GM18873 (cell line): Measurements from ENCODE around the gene HPSE2.
"Not testable (repeated sequence)": the region's sequence is repeated elsewhere in the genome, so short reads cannot be mapped to it uniquely, and the experiment has no call there.

Source experiments
- ATAC-seq: cut with Tn5 transposase; IDR thresholded peaks from one replicate; pipeline ENCODE4 v1.9.1; 2021; ENCODE audit warnings: mild to moderate bottlenecking, moderate library complexity, moderate number of reproducible peaks; ENCODE audit not compliant: unreplicated experiment, low FRiP score

HPSE2 gene

DNA sequence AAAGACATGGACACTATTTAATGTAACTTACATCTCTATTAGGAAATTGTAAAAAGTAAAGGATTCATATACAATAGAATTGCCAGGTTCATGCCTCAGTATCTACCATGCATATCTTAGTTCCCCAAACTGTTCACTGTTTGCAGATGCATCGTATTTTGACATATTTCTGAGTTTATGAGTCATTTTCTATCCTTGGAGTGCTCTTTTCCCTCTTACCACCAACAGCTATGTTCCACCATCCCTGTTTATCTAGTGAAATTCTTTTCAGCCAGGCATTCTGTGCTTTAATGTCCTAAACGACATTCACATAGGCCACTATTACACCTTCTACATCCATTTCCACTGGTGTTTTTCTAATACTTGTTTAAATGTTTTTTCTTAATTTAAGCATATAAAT lies 649.6 kb downstream of the HPSE2 start:
- ATAC-seq, result no peak

DNA sequence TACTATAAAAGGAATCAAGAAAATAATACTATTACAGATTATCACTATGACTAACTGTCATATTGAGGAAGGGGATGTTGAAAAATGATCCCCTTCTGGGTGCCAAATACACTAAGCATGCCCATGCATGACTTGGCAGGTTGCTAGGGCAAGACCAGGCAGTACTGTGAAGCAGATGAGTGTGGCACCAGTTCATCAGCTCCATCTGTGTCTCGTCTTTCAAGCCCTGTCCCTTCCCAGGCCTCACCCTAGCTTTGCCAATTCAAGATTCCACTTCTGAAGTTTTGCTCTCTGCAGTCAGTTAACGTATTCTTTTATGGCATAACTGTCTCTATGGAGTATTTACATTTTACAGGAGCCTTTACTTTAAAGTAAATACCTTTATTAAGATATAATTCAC lies 653.3 kb downstream of the HPSE2 start:
- ATAC-seq, result no peak

DNA sequence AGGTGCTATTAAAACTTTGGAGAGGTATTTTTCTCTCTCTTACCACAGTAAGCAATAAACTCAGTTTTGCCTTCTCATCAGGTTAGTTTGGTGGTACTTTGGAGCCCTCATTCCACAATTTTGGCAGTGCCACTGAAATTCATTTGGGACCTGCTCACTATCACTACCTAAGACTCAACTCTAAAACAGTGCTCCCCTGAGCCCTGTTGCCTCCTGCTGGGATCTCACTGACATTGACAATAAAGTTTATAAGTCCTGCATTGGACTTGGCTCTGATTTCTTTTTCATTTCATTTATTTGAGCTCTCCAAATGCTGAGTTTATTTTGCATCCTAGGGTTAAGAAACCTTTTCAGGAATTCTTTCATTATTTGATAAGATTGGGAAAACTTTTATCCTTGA lies 658.1 kb downstream of the HPSE2 start:
- no peak for ATAC-seq

DNA sequence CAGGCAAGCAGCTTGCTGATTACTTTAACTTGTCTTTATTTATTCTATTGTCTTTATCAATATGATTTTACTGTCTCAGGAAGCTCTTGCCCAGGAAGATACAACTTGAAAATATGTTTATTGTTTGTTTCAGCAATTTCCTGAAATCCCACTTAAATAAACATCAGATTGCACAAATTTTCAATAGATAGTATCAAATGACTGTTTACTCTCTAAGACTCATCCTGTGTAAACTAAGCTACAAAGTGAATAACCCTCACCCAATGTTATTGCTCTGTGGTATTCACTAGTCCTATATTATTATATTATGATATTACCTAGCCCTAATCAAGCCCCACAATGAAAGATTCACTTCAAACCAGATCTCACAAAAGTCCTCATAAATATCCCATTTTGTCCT lies 658.5 kb downstream of the HPSE2 start:
- no peak for ATAC-seq

DNA sequence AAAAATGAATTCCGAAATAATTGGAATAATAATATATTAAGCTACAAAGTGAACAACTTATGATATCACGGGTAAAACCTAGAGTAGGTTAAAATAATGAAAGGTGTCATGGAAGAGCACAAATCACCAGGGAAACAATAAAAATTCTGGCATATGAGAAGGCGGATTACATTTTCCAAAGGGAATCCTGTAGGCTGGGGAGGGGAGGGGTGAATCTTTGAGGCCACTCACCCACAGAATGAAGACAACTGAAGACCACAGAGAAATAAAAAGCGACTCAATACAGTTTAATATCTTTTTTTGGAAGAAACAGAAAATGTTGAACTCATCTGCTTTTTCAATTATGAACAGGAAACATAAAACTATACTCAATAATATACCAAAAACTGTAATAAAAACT lies 659.6 kb downstream of the HPSE2 start:
- ATAC-seq, result no peak

DNA sequence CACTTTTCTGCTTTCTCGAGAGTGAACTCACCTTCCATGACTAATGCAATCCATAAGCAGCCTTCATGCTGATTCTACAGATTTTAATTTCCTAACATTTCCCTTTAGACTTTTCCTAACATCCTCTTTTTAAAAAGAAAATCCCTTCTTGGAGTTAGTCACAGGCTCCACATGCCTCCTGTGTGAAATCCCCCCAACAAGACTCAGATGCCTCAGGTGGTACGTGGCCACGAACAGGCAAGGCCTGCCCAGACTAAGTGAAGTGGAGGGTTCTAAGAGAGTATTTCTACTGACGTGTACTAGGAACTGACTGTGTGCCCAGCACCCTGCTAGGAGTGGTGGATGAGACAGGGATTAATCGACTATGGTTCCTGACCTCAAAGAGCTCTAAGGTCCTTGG lies 663.1 kb downstream of the HPSE2 start:
- ATAC-seq, result no peak

DNA sequence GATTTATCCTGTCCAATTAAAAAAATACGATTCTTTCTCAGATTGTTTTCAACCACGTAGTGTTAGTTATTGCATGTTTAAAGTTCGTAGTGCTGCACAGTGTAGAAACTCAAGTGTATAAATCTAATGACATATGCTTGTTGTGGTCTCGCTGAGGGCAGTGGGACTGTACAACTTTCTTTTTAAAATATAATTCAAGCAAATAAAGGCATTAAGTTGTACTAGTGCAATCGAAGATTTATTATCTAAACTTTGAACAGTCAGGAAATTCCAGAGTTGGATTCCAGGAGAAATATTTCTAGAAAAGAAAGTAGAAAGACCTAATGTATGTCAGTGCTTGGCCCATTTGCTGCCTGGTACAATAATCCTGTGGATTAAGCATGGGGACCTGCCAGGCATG lies 664.8 kb downstream of the HPSE2 start:
- ATAC-seq, result no peak

DNA sequence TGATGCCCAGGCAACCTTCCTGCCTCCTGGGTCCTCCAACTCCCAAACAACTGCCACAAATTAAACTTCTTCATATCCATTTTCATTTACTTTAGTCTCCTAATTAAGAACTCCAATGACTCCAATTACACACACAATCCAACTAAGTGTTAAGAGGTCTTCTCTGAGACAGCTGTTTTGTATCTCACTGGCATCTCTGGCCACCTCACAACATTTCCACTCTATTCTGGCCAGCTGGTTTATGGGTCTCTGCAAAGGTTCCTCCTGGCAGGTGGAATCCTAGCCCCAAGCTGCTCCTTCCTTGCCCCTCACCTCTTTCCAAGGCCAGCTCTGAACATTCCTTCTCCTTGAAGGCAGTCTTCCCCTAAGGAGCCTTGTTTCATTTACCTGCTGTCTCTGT lies 665.8 kb downstream of the HPSE2 start:
- no peak for ATAC-seq

DNA sequence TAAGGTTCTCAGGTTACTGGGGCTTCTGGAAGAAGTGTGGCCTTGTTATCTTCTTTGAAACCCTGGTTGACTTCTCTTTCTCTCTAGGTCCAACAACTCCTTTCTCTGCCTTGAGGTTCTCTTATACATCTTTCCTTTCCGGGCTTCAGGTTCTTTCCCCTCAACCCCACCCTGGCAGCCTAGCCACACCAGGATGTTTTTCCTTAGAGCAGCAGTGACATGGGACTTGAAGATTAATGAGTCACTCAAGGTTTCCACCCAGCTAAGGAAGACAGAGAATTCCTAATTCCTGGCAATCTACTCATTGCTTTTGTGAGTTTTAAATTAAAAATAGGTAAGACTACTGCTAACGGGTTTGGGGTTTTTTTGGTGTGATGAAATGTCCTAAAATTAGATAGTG lies 667.1 kb downstream of the HPSE2 start:
- ATAC-seq, result no peak

DNA sequence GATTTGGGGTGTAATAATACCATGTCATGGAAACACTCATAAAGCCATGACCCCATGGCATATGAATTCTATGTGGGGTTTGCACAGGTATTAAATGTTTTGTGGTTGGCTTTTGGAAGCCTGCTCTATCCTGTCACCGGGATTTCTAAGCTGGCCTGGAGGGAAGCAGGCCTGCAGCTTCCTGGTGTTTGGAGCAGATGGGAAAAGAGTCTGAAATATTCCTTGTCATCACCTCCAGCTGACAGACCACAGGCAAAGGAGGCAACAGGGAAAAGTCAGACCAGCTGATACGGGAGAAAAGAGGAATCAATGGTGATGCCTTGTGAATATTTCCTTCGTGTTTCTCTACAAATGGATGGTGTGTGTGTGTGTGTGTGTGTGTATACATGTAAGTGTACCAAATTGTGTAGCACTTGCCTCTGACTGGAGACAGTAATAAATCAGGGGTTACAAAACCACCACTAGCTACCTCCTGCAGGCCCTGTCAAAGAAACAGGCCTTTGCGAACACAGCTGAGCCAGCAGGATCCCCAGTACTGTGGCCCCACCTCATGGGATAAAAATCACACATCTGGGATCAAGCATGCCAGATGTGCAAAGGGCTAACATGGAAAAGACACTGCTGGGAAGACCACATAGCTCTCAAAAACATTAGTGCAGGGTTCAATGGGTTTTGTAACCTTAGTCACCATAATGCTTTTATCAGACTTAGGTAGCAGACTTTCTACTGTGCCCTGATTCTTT lies 668.1 kb downstream of the HPSE2 start:
- ATAC-seq, result no peak

DNA sequence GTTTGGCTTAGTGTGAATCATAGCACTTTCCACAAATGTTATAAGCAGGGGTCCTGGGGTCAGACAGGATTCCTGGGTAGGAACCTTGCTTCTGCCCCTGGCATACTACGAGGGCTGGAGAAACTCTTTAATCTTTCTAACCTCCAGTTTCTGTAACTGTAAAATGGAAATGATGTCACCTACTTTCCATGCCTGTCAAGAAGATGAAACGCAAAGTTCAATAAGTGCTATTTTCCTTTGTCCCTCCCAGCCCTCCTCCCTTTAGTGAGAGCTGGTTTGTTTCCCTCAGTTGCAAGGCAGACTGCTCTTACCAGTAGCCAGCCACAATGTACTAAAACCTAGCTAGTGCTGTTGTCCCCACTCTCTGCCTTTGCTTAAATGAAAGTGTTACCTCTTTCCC lies 671.8 kb downstream of the HPSE2 start:
- ATAC-seq, result no peak

DNA sequence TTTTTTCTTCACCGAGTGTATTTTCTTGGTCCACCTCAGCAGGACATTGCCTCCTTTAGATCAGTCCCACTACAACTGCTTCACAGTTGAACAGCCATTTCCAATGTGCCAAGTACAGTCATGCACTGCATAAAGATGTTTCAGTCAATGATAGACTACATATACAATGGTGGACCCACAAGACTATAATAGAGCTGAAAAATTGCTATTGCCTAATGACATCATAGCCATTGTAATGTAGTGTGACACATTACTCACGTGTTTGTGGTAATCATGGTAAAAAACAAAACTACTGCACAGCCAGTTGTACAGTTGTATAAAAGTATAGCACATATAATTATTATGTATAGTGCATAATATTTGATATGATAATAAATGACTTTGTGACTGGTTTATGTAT lies 675.1 kb downstream of the HPSE2 start:
- no peak for ATAC-seq

DNA sequence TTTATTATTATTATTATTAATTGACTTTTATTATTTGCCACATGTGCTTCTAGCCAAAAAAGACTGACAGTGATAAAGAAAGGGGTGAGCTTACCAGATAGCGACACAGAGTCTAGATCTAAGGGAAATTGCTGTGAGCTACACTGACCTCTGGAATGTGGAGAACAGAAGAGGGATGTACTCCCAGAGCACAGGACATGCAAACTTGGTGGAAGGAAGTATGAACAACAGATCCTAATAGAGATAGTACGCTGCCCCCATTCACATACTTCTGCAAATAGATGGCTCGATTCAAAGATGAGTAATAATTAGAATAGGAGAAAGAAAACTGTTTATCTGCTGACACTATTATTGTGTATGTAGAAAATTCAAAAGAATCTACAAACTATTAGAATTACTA lies 679.6 kb downstream of the HPSE2 start:
- ATAC-seq, result no peak

DNA sequence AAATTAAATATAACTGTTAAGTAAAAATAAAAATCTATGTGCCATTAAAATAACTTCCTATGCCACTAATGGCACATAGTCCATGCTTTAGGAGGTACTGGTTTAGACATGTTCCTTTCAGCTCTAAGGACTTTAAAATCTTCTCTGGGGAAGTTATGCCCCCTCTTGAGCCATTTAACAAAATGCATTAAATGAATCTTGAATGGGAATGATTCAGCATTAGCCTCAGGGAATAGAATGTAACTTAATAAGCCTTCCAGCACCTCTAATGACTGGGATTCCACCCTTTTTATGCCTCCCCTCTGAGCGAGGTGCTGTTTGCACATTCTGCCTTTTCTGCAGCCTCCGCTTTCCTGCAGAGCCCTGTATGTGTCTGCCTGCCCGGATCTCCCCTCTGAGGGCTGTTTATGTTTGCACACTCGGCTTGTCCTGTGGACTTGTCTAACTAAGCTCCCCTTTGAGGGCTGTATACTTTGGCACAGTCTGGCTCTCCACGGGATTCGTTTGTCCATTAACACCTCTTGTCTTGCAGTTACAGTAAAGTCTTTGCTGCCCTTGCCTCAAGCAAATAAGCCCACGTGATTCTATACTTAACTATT lies 680.5 kb downstream of the HPSE2 start:
- no peak for ATAC-seq

DNA sequence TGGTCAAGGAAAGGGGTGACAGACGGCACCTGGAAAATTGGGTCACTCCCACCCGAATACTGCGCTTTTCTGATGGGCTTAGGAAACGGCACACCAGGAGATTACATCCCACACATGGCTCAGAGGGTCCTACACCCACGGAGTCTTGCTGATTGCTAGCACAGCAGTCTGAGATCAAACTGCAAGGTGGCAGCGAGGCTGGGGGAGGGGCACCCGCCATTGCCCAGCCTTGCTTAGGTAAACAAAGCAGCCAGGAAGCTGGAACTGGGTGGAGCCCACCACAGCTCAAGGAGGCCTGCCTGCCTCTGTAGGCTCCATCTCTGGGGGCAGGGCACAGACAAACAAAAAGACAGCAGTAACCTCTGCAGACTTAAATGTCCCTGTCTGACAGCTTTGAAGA lies 694.1 kb downstream of the HPSE2 start:
- ATAC-seq, result not testable (repeated sequence)

DNA sequence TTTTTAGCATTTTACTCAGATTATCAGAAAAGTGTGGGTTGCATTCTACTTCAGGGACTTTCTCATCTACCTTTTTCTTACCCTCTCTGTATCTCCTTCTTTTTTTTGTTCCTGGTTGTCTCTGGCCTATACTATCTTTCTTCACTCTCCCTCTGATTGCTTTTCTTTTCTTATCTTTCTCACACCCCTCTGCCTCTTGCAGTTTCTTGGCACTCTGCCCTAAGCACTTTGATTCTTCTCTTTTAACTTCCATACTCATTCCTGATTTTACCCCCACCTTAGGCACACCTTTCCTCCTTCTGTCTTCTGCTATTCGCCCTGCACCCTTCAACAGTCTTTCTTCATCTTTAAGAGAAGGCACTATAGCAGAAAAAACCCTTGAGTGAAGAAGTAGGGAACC lies 696.1 kb downstream of the HPSE2 start:
- ATAC-seq, result no peak

DNA sequence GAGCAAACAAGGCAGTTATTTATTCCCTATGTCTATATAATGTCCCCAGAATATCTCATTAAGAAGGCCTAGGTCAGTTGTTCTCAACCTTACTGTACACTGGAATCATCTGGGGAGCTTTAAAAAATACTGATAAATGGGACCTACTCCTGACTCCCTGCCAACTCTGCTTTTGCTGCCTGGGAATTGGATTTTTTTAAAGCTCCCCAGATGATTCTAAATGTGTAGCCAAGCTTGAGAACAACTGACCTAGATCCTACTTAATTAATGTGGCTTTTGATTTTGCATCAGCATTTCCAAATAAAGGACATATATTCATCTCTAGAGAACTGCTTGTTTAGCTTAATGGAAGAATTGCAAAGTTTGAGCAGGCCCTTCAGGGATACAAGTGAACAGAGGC lies 697.2 kb downstream of the HPSE2 start:
- no peak for ATAC-seq

DNA sequence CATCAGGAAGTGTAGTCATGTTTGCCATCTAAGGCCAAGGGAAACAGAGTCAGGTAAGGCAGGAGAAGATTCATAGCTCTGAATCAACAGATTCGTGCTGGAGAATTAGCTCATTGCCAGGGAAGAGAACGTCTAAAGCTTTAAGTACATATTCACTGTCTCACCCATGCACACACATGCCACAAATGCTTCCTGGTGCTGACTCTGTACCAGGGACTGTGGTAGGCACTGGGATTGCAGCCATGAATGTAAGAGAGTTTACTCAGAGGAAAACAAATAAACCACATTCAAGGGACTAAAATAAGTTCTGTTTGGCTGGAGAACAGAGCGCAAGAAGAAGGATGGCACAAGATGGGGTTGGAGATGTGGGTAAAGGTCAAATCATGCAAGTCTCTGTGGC lies 699.1 kb downstream of the HPSE2 start:
- ATAC-seq, result no peak

DNA sequence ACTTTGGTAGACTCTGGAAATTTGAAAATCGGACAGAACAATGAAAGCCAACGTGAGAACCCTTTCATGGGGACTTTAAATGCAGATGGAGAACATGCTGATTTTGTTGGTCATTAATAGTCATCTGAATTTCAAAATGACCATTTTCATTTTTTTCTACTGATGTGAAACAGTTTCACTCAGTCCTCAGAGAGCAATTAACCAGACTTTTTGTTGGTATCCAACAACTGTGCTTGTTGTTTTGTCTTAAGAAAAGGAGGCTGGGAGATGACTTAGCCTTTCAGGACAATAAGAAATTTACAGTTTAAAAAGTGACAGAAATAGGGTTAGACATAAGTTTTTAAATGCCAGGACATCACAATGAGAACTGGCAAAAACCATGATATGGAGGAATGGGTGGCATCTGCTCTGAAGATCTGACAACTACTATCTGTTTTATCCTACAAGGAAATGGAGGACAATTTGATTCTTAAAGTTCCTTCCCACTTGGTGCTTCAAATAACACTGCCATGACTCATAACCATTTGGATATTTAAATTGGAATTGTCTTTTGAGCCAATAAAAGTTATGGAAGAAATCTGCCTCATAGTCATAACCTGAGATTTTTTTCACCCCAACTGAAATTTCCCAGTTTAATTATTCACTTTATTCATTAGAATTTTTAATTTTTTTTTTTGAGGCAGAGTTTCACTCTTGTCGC lies 701.8 kb downstream of the HPSE2 start:
- ATAC-seq, result no peak

DNA sequence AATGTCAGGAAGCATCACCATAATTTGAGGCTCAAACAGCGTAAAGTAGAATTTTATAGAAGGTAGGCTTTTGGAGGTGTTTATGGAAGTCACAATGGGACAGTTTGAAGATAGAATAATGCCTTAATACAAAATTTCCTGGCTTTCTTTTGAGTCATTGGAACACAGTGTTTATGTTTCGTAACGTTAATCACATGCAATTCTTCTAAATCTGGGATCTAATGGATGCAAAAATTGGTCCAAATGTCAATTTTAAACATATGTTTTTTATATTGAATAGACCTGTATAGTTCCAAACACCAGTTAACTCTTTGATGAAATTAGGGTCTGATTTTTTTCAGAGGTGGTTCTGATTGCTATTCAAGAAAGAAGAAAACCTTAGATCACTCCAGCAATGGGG lies 702.4 kb downstream of the HPSE2 start:
- no peak for ATAC-seq

DNA sequence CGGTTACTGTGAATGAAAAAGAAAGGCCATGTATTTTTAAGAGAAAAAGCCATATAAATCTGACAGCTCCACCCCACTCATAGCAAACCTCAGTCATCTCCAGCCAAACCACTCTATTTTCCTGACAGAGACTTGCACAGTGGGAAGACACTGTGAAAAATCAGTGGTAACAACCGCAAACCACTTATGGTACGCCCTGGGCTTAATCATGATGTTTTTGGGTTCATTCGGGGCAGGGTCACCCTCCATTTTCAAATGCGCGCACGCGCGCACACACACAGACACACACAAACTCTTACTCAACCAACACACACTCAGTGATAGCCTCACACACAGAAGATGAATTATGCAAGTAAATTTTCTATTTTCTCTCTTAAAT lies 706.9 kb downstream of the HPSE2 start:
- ATAC-seq, result no peak
